Muscle layer of colon (tissue), 2 donors: ENCODE measurements around the gene SCAMP1.
"Not testable (repeated sequence)": the region's sequence is repeated elsewhere in the genome, so short reads cannot be mapped to it uniquely, and the experiment has no call there.

Source experiments
- H3K27ac ChIP-seq: one replicate; pipeline ENCODE4 v1.7.0; 2013; ENCODE audit warnings: low read depth, mild to moderate bottlenecking, low read length, moderate library complexity
- H3K27me3 ChIP-seq, 2 donors: one replicate each; pipeline ENCODE4 v1.7.0; 2013; ENCODE audit warnings: low read length in 2 of 2, mild to moderate bottlenecking in 2 of 2; ENCODE audit not compliant: insufficient read depth in 2 of 2, control insufficient read depth in 1 of 2
- H3K36me3 ChIP-seq: one replicate; pipeline ENCODE4 v1.7.0; 2013; ENCODE audit warnings: mild to moderate bottlenecking, low read length; ENCODE audit not compliant: insufficient read depth
- H3K4me1 ChIP-seq: one replicate; pipeline ENCODE4 v1.7.0; 2013; ENCODE audit warnings: mild to moderate bottlenecking, low read length; ENCODE audit not compliant: insufficient read depth
- H3K4me3 ChIP-seq, 2 donors: one replicate each; pipeline ENCODE4 v1.7.0; 2013; ENCODE audit warnings: low read length in 2 of 2, low read depth in 1 of 2, mild to moderate bottlenecking in 1 of 2, moderate library complexity in 1 of 2
- H3K9ac ChIP-seq: one replicate; pipeline ENCODE4 v1.7.0; 2013; ENCODE audit warnings: low read length
- H3K9me3 ChIP-seq: one replicate; pipeline ENCODE4 v1.7.0; 2013; ENCODE audit warnings: mild to moderate bottlenecking, low read length
- donor health status: abdominal sarcoma.
- donor health status: Adenocarcinoma of cecum.

Gene SCAMP1

GRCh38 chr5:78364005-78364404 lies 3.6 kb downstream of the SCAMP1 start:
- H3K4me1 ChIP-seq = peaks cover 12% of the 10 kb centered on the region
- H3K9ac ChIP-seq = no peak overlapping the region
- H3K9me3 ChIP-seq = no peaks in the 10 kb centered on the region
- no peak overlapping the region for H3K4me3 ChIP-seq
- no peak overlapping the region for H3K27ac ChIP-seq
- H3K36me3 ChIP-seq = no peaks in the 10 kb centered on the region
- H3K27me3 ChIP-seq = no peaks in the 10 kb centered on the region

- no peaks in the 10 kb centered on the region for H3K27me3 ChIP-seq
- no peaks in the 10 kb centered on the region for H3K9me3 ChIP-seq
- H3K4me3 ChIP-seq = no peak overlapping the region
- H3K27ac ChIP-seq = no peak overlapping the region
- peaks cover under 1% of the 10 kb centered on the region for H3K4me1 ChIP-seq
- no peaks in the 10 kb centered on the region for H3K36me3 ChIP-seq
- no peak overlapping the region for H3K9ac ChIP-seq
These were observed 7.0 kb downstream of the SCAMP1 start for GRCh38 chr5:78367318-78367991.

GRCh38 chr5:78369680-78370079 lies 9.3 kb downstream of the SCAMP1 start:
- H3K27me3 ChIP-seq = no peaks in the 10 kb centered on the region
- no peak overlapping the region for H3K4me3 ChIP-seq

GRCh38 chr5:78373231-78373630 lies 12.8 kb downstream of the SCAMP1 start:
- Histone ChIP-seq H3K9ac (no peak overlapping the region), H3K27ac (no peak overlapping the region), H3K36me3 (no peaks in the 10 kb centered on the region), H3K27me3 (no peaks in the 10 kb centered on the region), H3K4me1 (peaks cover 17% of the 10 kb centered on the region), H3K4me3 (no peak overlapping the region), H3K9me3 (no peaks in the 10 kb centered on the region)

More at GRCh38 chr5:78369680-78370079, 9.3 kb downstream of the SCAMP1 start:
- no peaks in the 10 kb centered on the region for H3K9me3 ChIP-seq
- no peak overlapping the region for H3K9ac ChIP-seq
- no peaks in the 10 kb centered on the region for H3K36me3 ChIP-seq
- no peaks in the 10 kb centered on the region for H3K4me1 ChIP-seq
- no peak overlapping the region for H3K27ac ChIP-seq

- Histone ChIP-seq H3K27ac (no peak overlapping the region), H3K36me3 (no peaks in the 10 kb centered on the region), H3K9ac (no peak overlapping the region), H3K27me3 (no peaks in the 10 kb centered on the region), H3K4me3 (no peak overlapping the region), H3K4me1 (peaks cover 26% of the 10 kb centered on the region), H3K9me3 (no peaks in the 10 kb centered on the region)
These were observed 15.9 kb downstream of the SCAMP1 start for GRCh38 chr5:78376315-78376714.

- no peak overlapping the region for H3K4me3 ChIP-seq
- no peak overlapping the region for H3K27ac ChIP-seq
- no peaks in the 10 kb centered on the region for H3K27me3 ChIP-seq
- peaks cover 26% of the 10 kb centered on the region for H3K4me1 ChIP-seq
- no peak overlapping the region for H3K9ac ChIP-seq
- H3K9me3 ChIP-seq = no peaks in the 10 kb centered on the region
- H3K36me3 ChIP-seq = no peaks in the 10 kb centered on the region
These were observed 16.8 kb downstream of the SCAMP1 start for GRCh38 chr5:78377056-78377717.

- peaks cover 26% of the 10 kb centered on the region for H3K4me1 ChIP-seq
- no peak overlapping the region for H3K9ac ChIP-seq
- H3K9me3 ChIP-seq = no peaks in the 10 kb centered on the region
- no peaks in the 10 kb centered on the region for H3K27me3 ChIP-seq
- H3K4me3 ChIP-seq = no peak overlapping the region
- no peak overlapping the region for H3K27ac ChIP-seq
- no peaks in the 10 kb centered on the region for H3K36me3 ChIP-seq
These were observed 17.3 kb downstream of the SCAMP1 start for GRCh38 chr5:78377718-78378105.

- no peak overlapping the region for H3K4me3 ChIP-seq
- H3K9me3 ChIP-seq = no peaks in the 10 kb centered on the region
- H3K36me3 ChIP-seq = no peaks in the 10 kb centered on the region
- no peak overlapping the region for H3K9ac ChIP-seq
- H3K27me3 ChIP-seq = no peaks in the 10 kb centered on the region
- H3K4me1 ChIP-seq = no peaks in the 10 kb centered on the region
- no peak overlapping the region for H3K27ac ChIP-seq
These were observed 27.2 kb downstream of the SCAMP1 start for GRCh38 chr5:78387468-78388153.

- not testable (repeated sequence) for H3K36me3 ChIP-seq, H3K9me3 ChIP-seq, H3K4me3 ChIP-seq, H3K27ac ChIP-seq, H3K9ac ChIP-seq, H3K4me1 ChIP-seq, H3K27me3 ChIP-seq
These were observed 30.9 kb downstream of the SCAMP1 start for GRCh38 chr5:78391357-78391756.

GRCh38 chr5:78397831-78398230 lies 37.4 kb downstream of the SCAMP1 start:
- H3K9me3 ChIP-seq = no peaks in the 10 kb centered on the region
- H3K4me1 ChIP-seq = no peaks in the 10 kb centered on the region
- H3K36me3 ChIP-seq = no peaks in the 10 kb centered on the region
- no peak overlapping the region for H3K27ac ChIP-seq
- H3K4me3 ChIP-seq = no peak overlapping the region
- H3K27me3 ChIP-seq = no peaks in the 10 kb centered on the region
- no peak overlapping the region for H3K9ac ChIP-seq

- Histone ChIP-seq H3K9ac (no peak overlapping the region), H3K27ac (no peak overlapping the region), H3K4me1 (no peaks in the 10 kb centered on the region), H3K9me3 (no peaks in the 10 kb centered on the region), H3K36me3 (no peaks in the 10 kb centered on the region), H3K27me3 (no peaks in the 10 kb centered on the region), H3K4me3 (no peak overlapping the region)
These were observed 38.7 kb downstream of the SCAMP1 start for GRCh38 chr5:78399116-78399515.
